HEK293 (cell line): Measurements from ENCODE around the gene ZNF239.

ENCODE experiments used
- ZNF426 ChIP-seq: fragments of 450-650 bp; formaldehyde crosslinking; IDR thresholded peaks from 2 replicates; pipeline ENCODE4 v1.5.1; 2017; ENCODE audit warnings: missing biosample characterization, missing genetic modification characterization, mild to moderate bottlenecking, inconsistent platforms, moderate library complexity
- ZNF555 ChIP-seq: fragments of 450-650 bp; formaldehyde crosslinking; conservative IDR thresholded peaks from 2 replicates; pipeline ENCODE4 v1.5.1; 2017; ENCODE audit warnings: missing biosample characterization, mild to moderate bottlenecking, missing genetic modification characterization, inconsistent platforms
- ZNF658 ChIP-seq: fragments of 450-650 bp; formaldehyde crosslinking; IDR thresholded peaks from 2 replicates; pipeline ENCODE4; 2016; ENCODE audit warnings: missing biosample characterization, missing genetic modification characterization
- TF ChIP-seq, protein P1 (sequence below): fragments of 450-650 bp; formaldehyde crosslinking; IDR thresholded peaks from 2 replicates; pipeline ENCODE4 v1.5.1; 2016; ENCODE audit warnings: missing biosample characterization, missing genetic modification characterization
- TF ChIP-seq, protein P2 (sequence below): fragments of 450-650 bp; formaldehyde crosslinking; IDR thresholded peaks from 2 replicates; pipeline ENCODE4 v1.5.1; 2016; ENCODE audit warnings: missing biosample characterization, missing genetic modification characterization
- TF ChIP-seq, protein P3 (sequence below): fragments of 450-650 bp; formaldehyde crosslinking; IDR thresholded peaks from 2 replicates; pipeline ENCODE4 v1.5.1; 2016; ENCODE audit warnings: missing biosample characterization, missing genetic modification characterization

DNA sequence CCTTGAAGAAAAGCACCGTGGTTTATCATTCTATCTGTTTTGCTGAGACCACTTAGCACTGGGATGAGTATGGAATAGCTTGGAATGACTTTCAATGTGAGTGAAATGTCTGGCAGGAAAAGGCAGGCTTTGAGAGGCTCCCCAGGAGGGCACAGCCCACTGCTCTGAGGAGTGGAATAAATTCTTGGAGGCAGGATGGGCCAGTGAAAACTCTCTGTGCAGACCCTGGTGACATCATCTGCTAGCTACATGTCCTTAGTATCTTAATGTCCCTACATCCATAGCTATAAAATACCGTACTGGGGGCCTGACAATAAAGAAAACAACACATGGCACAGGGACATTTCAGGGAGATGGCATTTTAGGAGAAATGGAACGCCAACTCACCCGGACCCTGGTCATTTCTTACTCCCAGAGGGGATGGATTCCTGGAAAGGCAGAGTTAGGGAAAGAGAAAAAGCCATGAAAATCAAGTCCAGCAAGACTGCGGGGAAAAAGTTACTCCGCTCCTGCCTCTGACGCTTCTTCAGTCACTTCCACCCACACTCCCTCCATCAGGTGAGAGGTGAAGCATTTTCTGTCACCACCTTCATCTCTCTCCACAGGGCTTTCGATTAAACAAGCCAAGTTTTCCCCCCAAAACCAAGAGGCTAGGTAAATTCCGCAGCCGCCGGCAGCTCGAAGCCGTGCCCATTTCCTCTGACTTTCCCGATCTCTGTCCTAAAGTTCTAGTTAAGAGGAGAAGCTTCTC is 991 bp downstream of the ZNF239 start:
- TF ChIP-seq, protein P1, sequence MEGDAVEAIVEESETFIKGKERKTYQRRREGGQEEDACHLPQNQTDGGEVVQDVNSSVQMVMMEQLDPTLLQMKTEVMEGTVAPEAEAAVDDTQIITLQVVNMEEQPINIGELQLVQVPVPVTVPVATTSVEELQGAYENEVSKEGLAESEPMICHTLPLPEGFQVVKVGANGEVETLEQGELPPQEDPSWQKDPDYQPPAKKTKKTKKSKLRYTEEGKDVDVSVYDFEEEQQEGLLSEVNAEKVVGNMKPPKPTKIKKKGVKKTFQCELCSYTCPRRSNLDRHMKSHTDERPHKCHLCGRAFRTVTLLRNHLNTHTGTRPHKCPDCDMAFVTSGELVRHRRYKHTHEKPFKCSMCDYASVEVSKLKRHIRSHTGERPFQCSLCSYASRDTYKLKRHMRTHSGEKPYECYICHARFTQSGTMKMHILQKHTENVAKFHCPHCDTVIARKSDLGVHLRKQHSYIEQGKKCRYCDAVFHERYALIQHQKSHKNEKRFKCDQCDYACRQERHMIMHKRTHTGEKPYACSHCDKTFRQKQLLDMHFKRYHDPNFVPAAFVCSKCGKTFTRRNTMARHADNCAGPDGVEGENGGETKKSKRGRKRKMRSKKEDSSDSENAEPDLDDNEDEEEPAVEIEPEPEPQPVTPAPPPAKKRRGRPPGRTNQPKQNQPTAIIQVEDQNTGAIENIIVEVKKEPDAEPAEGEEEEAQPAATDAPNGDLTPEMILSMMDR (tag by site-specific recombination): no peak
- TF ChIP-seq ZNF658 (no peak), ZNF426 (no peak), ZNF555 (tag by site-specific recombination) (no peak)
- TF ChIP-seq, protein P2, sequence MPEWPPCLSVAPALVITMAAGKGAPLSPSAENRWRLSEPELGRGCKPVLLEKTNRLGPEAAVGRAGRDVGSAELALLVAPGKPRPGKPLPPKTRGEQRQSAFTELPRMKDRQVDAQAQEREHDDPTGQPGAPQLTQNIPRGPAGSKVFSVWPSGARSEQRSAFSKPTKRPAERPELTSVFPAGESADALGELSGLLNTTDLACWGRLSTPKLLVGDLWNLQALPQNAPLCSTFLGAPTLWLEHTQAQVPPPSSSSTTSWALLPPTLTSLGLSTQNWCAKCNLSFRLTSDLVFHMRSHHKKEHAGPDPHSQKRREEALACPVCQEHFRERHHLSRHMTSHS: no peak
- TF ChIP-seq, protein P3, sequence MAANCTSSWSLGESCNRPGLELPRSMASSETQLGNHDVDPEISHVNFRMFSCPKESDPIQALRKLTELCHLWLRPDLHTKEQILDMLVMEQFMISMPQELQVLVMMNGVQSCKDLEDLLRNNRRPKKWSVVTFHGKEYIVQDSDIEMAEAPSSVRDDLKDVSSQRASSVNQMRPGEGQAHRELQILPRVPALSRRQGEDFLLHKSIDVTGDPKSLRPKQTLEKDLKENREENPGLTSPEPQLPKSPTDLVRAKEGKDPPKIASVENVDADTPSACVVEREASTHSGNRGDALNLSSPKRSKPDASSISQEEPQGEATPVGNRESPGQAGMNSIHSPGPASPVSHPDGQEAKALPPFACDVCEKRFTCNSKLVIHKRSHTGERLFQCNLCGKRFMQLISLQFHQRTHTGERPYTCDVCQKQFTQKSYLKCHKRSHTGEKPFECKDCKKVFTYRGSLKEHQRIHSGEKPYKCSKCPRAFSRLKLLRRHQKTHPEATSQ: no peak
